ENCODE measurements around the gene NEK9.

The NEK9 gene

DNA sequence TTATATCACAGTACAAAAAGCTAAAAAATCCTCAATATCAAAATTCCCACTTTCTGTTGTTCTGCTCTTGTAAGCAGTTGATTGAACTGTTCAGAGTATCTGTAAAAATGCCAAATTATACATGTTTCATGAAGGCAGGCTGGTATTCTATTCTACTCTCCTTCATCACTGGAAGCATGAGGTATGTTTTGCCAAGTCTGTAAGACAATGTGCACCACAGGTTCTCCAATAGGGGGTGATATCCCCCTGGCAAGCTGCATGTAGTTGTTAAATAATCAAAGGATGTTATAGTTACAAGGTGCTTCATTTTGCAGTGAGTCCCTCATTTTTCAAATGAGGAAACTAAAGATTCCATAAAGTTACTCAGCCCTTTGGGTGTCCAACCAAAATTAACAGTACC lies 15.1 kb upstream of the NEK9 start:
- Histone ChIP-seq H3K9me3 (replicated peaks; ENCODE audit: insufficient read depth, low read length) (no peaks in the 10 kb centered on the region), H3K9me2 (replicated peaks; ENCODE audit: insufficient read depth, low read length) (no peaks in the 10 kb centered on the region), H3K4me3 (ENCODE audit: low read length) (no peak overlapping the region), H3K27ac (ENCODE audit: low read length) (no peak overlapping the region), H3K4me1 (ENCODE audit: low read length) (0 out of 2 replicates have a peak, but pooled peaks cover 6% of the 10 kb centered on the region), H3K79me2 (ENCODE audit: low read length) (peaks cover 53% of the 10 kb centered on the region), H3F3A (ENCODE audit: insufficient read depth, low read length) (peaks cover 4% of the 10 kb centered on the region; the same call in 1 of the 2 replicates), H2AFZ (ENCODE audit: low read length) (no peak overlapping the region), H3K27me3 (replicated peaks; ENCODE audit: insufficient read depth, low read length) (no peaks in the 10 kb centered on the region), H3K4me2 (ENCODE audit: low read depth, low read length) (no peak overlapping the region), H4K20me1 (ENCODE audit: insufficient read depth, low read length) (no peaks in the 10 kb centered on the region), H3K36me3 (replicated peaks; ENCODE audit: insufficient read depth, low read length) (no peaks in the 10 kb centered on the region), H3K9ac (ENCODE audit: low read length) (no peak overlapping the region)
- DNase-seq = no peak
- TF ChIP-seq EZH2 (optimal IDR thresholded peaks at IDR 0.05; ENCODE audit: low read depth, low read length) (no peak), EZH2phosphoT487 (IDR thresholded peaks at IDR 0.05; ENCODE audit: low read length) (no peak)
- TF ChIP-seq, protein P1, sequence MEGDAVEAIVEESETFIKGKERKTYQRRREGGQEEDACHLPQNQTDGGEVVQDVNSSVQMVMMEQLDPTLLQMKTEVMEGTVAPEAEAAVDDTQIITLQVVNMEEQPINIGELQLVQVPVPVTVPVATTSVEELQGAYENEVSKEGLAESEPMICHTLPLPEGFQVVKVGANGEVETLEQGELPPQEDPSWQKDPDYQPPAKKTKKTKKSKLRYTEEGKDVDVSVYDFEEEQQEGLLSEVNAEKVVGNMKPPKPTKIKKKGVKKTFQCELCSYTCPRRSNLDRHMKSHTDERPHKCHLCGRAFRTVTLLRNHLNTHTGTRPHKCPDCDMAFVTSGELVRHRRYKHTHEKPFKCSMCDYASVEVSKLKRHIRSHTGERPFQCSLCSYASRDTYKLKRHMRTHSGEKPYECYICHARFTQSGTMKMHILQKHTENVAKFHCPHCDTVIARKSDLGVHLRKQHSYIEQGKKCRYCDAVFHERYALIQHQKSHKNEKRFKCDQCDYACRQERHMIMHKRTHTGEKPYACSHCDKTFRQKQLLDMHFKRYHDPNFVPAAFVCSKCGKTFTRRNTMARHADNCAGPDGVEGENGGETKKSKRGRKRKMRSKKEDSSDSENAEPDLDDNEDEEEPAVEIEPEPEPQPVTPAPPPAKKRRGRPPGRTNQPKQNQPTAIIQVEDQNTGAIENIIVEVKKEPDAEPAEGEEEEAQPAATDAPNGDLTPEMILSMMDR (IDR thresholded peaks at IDR 0.05; ENCODE audit: low read length) = peak; percentile 23; the same call in 1 of the 2 replicates

DNA sequence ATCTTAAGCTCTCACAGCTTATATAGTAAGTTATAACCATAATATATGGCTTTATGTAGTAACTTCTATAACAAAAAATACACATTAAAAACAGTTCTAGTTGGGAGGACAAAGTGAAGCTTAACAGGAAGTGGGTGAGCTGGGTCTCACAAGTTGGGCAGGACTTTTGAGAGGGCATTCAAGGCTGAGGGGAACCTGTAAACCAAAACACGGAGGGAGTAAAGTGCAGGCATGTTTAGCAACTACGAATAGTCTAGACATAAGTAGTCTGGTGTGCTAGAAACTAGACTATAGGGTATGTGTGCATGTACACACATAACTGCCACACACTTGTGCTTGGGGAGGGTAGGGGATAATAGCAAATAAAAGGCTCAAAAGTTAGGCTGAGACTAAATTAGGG lies 14.2 kb upstream of the NEK9 start:
- no peak for TF ChIP-seq EZH2 (optimal IDR thresholded peaks at IDR 0.05; ENCODE audit: low read depth, low read length)
- TF ChIP-seq, protein P1 (IDR thresholded peaks at IDR 0.05; ENCODE audit: low read length) = no peak
- TF ChIP-seq EZH2phosphoT487 (IDR thresholded peaks at IDR 0.05; ENCODE audit: low read length) = no peak
- Histone ChIP-seq H3K9ac (ENCODE audit: low read length) (no peak overlapping the region), H4K20me1 (ENCODE audit: insufficient read depth, low read length) (no peaks in the 10 kb centered on the region), H3K4me2 (ENCODE audit: low read depth, low read length) (no peak overlapping the region), H3K4me3 (ENCODE audit: low read length) (no peak overlapping the region), H3K79me2 (ENCODE audit: low read length) (peaks cover 49% of the 10 kb centered on the region), H3K9me2 (replicated peaks; ENCODE audit: insufficient read depth, low read length) (no peaks in the 10 kb centered on the region), H3K9me3 (replicated peaks; ENCODE audit: insufficient read depth, low read length) (no peaks in the 10 kb centered on the region), H3K27me3 (replicated peaks; ENCODE audit: insufficient read depth, low read length) (no peaks in the 10 kb centered on the region), H3K4me1 (ENCODE audit: low read length) (0 out of 2 replicates have a peak, but pooled peaks cover 6% of the 10 kb centered on the region), H3K27ac (ENCODE audit: low read length) (no peak overlapping the region), H2AFZ (ENCODE audit: low read length) (no peak overlapping the region), H3K36me3 (replicated peaks; ENCODE audit: insufficient read depth, low read length) (no peaks in the 10 kb centered on the region), H3F3A (ENCODE audit: insufficient read depth, low read length) (peaks cover 4% of the 10 kb centered on the region; the same call in 1 of the 2 replicates)
- DNase-seq = no peak

DNA sequence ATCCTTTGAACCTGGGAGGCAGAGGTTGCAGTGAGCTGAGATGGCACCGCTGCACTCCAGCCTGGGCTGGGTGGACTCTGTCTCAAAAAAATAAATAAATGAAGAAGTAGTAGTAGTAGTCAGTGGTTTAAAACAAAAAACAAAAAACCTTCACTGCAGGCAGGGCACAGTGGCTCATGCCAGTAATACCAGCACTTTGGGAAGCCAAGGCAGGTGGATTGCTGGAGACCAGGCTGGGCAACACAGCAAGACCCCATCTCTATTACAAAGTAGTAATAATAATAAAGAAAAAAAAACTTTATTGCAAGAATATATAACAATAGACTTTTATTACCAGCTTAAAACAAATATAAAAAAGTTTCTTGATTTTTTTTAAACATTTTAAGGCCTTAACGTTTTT lies 13.8 kb upstream of the NEK9 start:
- no peak overlapping the region for H3K4me3 ChIP-seq (ENCODE audit: low read length)
- no peaks in the 10 kb centered on the region for H3K9me3 ChIP-seq (replicated peaks; ENCODE audit: insufficient read depth, low read length)
- no peak overlapping the region for H3K4me2 ChIP-seq (ENCODE audit: low read depth, low read length)
- peaks cover 4% of the 10 kb centered on the region; the same call in 1 of the 2 replicates for H3F3A ChIP-seq (ENCODE audit: insufficient read depth, low read length)
- H3K9me2 ChIP-seq (replicated peaks; ENCODE audit: insufficient read depth, low read length) = no peaks in the 10 kb centered on the region
- H3K4me1 ChIP-seq (ENCODE audit: low read length) = 0 out of 2 replicates have a peak, but pooled peaks cover 6% of the 10 kb centered on the region
- no peaks in the 10 kb centered on the region for H3K27me3 ChIP-seq (replicated peaks; ENCODE audit: insufficient read depth, low read length)
- no peak overlapping the region for H3K27ac ChIP-seq (ENCODE audit: low read length)
- H4K20me1 ChIP-seq (ENCODE audit: insufficient read depth, low read length) = no peaks in the 10 kb centered on the region
- DNase-seq = no peak
- H3K36me3 ChIP-seq (replicated peaks; ENCODE audit: insufficient read depth, low read length) = no peaks in the 10 kb centered on the region
- H3K9ac ChIP-seq (ENCODE audit: low read length) = no peak overlapping the region
- H2AFZ ChIP-seq (ENCODE audit: low read length) = no peak overlapping the region
- TF ChIP-seq, protein P1 (IDR thresholded peaks at IDR 0.05; ENCODE audit: low read length) = no peak
- no peak for TF ChIP-seq EZH2 (optimal IDR thresholded peaks at IDR 0.05; ENCODE audit: low read depth, low read length)
- no peak for TF ChIP-seq EZH2phosphoT487 (IDR thresholded peaks at IDR 0.05; ENCODE audit: low read length)
- peaks cover 49% of the 10 kb centered on the region for H3K79me2 ChIP-seq (ENCODE audit: low read length)

All from MM.1S (cell line).